GM21717 (cell line): ENCODE results near the gene DDIT3.
A peak's percentile ranks its signal among the peaks of the same experiment; 100 is the strongest.
"Not testable (repeated sequence)": the region's sequence is repeated elsewhere in the genome, so short reads cannot be mapped to it uniquely, and the experiment has no call there.

Experiments
- ATAC-seq: cut with Tn5 transposase; IDR thresholded peaks from one replicate; pipeline ENCODE4 v1.9.1; 2021; ENCODE audit warnings: mild to moderate bottlenecking, moderate library complexity; ENCODE audit not compliant: unreplicated experiment

The DDIT3 gene

GRCh38 chr12:57520053-57520818 is at the start of gene DDIT3:
Gene DDIT3 (minus strand): TSS chr12:57520514. CDS start chr12:57517406, 3,108 bp downstream.
- peak; percentile 56 for ATAC-seq

- ATAC-seq, result no peak
Observed at GRCh38 chr12:57569858-57570257, 49.5 kb upstream of the DDIT3 start.

- ATAC-seq, result no peak
Observed at GRCh38 chr12:57568838-57569237, 48.5 kb upstream of the DDIT3 start.

GRCh38 chr12:57564178-57564740 is 43.9 kb upstream of the DDIT3 start:
- no peak for ATAC-seq

- ATAC-seq, result no peak
Observed at GRCh38 chr12:57563358-57563757, 43.0 kb upstream of the DDIT3 start.

GRCh38 chr12:57561117-57561516 is 40.8 kb upstream of the DDIT3 start:
- not testable (repeated sequence) for ATAC-seq

GRCh38 chr12:57560516-57560915 is 40.2 kb upstream of the DDIT3 start:
- ATAC-seq, result no peak

GRCh38 chr12:57558864-57559263 is 38.5 kb upstream of the DDIT3 start:
- no peak for ATAC-seq

GRCh38 chr12:57554897-57555296 is 34.6 kb upstream of the DDIT3 start:
- no peak for ATAC-seq

- ATAC-seq, result no peak
Observed at GRCh38 chr12:57554453-57554852, 34.1 kb upstream of the DDIT3 start.

GRCh38 chr12:57553343-57554202 is 33.3 kb upstream of the DDIT3 start:
- no peak for ATAC-seq

- ATAC-seq, result no peak
Observed at GRCh38 chr12:57552835-57553313, 32.6 kb upstream of the DDIT3 start.

GRCh38 chr12:57552306-57552651 is 32.0 kb upstream of the DDIT3 start:
- no peak for ATAC-seq

- no peak for ATAC-seq
Observed at GRCh38 chr12:57551637-57552305, 31.5 kb upstream of the DDIT3 start.

- no peak for ATAC-seq
Observed at GRCh38 chr12:57550641-57551549, 30.6 kb upstream of the DDIT3 start.

- no peak for ATAC-seq
Observed at GRCh38 chr12:57549909-57550640, 29.8 kb upstream of the DDIT3 start, which contains the start of gene KIF5A. Gene KIF5A (plus strand): TSS chr12:57550044. CDS start chr12:57550272, 228 bp downstream.

- no peak for ATAC-seq
Observed at GRCh38 chr12:57549203-57549908, 29.0 kb upstream of the DDIT3 start.

GRCh38 chr12:57548488-57548887 is 28.2 kb upstream of the DDIT3 start:
- ATAC-seq, result no peak

- ATAC-seq, result no peak
Observed at GRCh38 chr12:57548013-57548315, 27.6 kb upstream of the DDIT3 start.
